ENCODE results near the gene DEFB131B.
A peak's percentile ranks its signal among the peaks of the same experiment; 100 is the strongest.
"Not testable (repeated sequence)": the region's sequence is repeated elsewhere in the genome, so short reads cannot be mapped to it uniquely, and the experiment has no call there.

DEFB131B gene, protein sequence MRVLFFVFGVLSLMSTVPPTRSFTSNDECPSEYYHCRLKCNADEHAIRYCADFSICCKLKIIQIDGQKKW

DNA sequence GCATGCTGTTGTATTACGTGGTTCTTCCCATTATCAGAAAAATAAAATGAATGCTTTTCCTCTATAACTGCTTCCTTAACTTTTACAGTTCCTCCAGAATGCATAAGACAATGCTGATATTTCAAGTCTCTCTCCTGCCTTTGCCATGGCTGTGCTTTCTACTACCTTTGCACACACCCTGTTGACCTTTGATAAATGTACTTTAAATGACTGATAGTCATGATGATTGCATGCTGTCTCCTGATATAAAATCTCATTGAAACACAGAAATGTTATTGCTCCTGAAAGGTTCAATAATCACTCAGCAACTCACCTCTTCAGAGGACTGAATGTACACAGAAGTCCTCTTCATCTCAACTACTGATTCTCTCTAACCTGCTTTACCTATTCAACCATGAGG is at the start of gene DEFB131B:
Gene DEFB131B (plus strand): TSS at position 395 of the 400 bp plus-strand sequence. CDS start 0 bp downstream, at position 395.
- DNase-seq = not testable (repeated sequence)

DNA sequence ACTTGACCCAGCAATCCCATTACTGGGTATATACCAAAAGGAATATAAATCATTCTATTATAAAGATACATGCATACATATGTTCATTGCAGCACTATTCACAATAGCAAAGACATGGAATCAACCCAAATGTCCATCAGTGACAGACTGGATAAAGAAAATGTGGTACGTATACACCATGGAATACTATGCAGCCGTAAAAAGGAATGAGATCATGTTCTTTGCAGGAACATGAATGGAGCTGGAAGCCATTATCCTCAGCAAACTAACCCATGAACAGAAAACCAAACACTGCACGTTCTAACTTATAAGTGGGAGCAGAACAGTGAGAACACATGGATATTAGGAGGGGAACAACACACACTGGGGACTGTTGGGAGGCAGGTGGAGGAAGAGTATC is 49.0 kb upstream of the DEFB131B start:
- DNase-seq = not testable (repeated sequence)

DNA sequence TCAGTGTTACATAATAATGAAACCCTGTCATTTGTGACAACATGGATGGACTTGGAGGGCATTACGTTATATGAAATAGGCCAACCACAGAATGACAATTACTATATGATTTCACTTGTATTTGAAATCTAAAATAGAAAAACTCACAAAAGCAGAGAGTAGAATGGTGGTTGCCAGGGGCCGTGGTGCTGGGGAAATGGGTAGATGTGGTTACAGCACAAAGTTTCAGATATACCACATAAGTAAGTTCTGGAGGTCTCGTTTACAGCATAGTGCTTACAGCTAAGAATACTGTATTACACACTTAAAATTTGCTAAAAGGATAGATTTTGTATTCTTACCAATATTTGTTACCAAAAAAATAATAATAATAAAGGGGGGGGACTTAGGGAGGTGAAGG is 48.6 kb upstream of the DEFB131B start:
- not testable (repeated sequence) for DNase-seq

DNA sequence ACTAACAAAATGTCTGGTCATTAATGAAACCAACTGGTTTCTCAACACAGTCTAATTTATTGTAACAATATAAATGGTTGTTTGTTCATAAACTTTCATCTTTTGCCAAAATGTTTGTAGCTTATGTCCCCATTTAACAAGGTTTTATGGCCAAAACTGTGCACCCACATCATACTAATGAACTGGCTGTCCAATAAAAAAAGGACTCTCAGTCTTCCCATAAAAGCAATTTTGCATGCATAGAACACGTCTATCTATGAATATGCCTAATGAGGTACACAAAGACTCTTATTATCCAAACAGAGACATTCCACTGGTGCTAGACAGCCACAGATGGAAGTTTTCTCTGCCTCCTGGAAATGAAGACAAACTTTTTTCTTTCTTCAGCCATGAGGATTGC is 45.4 kb upstream of the DEFB131B start, which contains the start of gene DEFB108B:
Gene DEFB108B (plus strand): TSS at position 390 of the 400 bp plus-strand sequence. CDS start 0 bp downstream, at position 390.
- not testable (repeated sequence) for DNase-seq

DNA sequence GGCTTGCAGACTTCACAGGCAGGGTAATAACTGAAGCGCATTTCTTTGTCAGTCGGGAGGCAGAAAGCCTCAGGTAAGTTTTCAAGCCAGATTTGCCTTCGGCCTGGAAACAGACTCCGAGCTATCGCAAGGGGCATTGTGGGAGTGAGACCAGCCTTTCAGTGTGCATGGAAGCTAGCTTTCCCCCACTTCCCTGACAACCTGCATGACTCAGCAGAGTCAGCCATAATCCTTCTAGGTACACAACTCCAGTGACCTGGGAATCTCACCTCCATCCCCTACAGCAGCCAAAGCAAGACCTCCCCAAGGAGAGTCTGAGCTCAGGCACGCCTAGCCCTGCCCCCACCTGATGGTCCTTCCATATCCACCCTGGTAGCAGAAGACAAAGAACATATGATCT is 35.5 kb upstream of the DEFB131B start:
- DNase-seq = not testable (repeated sequence)

DNA sequence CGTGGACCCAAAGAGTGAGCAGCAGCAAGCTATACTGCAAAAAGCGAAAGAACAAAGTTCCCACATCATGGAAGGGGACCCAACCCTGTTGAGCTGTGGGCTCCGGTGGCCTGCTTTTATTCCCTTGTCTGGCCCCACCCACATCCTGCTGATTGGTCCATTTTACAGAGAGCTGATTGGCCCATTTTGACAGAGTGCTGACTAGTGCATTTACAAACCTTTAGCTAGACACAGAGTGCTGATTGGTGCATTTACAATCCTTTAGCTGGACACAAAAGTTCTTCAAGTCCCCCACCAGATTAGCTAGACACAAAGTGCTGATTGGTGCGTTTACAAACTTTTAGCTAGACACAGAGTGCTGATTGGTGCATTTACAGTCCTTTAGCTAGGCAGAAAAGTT is 34.9 kb upstream of the DEFB131B start:
- DNase-seq = not testable (repeated sequence)

DNA sequence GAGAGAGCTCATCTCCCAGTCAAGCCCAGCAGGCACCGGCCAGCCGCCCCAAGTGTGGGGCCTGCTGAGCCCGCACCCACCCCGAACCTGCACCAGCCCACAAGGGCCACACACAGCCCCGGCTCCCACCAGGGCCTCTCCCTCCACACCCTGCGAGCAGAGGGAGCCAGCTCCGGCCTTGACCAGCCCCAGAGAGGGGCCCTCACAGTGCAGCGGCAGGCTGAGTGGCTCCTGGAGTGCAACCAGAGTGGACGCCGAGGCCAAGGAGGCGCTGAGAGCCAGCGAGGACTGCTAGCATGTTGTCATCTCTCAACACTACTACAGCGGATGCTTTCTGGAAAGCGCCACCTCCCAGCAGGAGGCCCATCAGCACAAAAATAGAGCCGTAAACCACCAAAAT is 34.4 kb upstream of the DEFB131B start:
- no peak for DNase-seq

DNA sequence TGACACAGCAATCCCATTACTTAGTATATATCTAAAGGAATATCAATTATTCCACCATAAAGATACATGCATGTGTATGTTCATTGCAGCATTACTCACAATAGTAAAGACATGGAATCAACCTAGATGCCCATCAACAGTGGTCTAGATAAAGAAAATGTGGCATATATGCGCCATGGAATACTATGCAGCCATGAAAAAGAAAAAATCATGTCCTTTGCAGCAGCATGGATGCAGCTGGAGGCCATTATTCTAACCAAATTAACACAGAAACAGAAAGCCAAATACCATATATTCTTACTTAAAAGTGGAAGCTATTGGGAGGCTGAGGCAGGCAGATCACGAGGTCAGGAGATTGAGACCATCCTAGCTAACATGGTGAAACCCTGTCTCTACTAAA is 24.4 kb upstream of the DEFB131B start:
- not testable (repeated sequence) for DNase-seq

DNA sequence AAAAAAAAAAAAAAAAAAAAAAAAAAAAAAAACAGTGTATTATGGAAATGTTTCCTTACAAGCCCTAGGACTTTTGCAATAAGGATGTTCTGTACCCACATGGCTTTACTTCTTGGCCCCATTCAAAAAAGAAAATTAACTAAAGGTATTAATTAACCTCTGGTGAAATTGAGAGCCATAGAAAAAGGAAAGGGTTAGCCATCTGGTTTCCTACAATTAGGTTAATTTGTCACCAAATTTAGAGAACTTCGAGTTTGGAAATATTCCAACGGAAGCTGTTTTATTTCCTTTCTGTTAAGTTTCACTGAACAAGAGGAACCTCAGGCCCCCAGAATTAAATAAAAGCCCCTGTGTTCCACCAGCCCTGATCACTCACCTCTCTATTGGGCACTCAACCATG is 22.4 kb upstream of the DEFB131B start:
- not testable (repeated sequence) for DNase-seq

DNA sequence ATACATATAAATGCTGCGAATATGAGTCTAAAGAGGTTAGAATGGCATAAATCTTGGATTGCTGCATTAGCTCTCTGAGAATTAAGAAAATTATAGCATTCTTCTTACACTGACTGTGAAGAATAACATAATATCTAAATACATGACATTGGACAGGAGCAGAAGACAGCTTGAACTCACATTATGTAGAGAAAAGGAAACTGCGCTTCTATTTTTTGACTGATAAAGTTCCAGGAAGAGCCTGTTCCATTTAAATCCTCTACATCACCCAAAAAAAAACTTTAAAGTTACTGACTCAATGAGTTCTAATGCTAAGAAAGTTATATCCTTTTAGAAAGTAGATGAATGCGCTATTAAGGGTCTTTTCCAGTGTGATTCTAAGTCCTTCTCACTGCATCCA is 17.4 kb upstream of the DEFB131B start:
- DNase-seq = not testable (repeated sequence)

DNA sequence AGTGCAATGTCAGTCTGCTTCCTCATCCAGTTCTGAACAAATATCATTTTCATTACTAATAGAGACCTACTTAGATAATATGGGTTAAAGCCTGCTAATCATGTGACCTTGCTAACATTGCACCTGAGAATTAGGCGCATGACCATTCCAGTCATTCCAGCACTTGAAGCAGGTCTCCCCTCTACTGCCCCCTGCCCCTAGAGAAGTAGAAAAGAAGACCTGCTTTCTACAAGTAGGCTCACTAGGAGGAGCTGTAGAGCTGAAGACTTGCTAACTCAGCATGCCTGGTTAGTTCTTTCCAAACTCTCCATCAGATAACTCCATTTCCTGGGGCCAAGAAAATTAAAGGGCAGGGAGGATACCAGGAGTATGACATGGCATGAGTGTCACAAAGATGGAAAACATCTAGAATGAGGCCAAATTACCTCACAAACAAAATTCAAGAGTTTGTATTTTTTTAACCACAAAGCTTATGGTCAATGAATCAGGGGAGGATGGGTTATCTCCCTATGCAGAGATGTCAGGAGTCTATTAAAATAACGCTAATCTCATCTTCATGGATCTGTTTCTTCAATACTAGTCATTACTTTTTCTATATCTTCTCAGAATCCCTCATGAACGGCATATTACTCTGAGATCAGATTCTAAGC is 14.2 kb upstream of the DEFB131B start:
- DNase-seq = peak; percentile 54

DNA sequence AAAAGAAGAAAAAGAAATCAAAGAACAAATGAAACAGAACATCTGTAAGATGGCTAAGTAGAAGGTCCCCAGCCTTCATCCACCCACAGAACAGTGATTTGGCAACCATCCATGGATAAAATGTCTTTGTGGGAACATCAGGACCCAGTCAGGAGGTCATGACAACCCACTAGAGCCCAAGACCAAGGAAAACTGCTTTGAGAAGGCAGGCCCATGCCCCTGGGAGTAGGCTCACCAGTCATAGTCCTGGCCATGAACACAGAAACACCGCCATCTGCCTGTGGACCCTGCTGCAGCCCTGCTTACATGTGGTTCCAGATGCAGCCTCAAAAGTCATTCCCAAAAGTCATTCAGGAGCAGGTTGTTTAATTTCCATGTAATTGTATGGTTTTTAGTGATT is 11.0 kb upstream of the DEFB131B start:
- not testable (repeated sequence) for DNase-seq

DNA sequence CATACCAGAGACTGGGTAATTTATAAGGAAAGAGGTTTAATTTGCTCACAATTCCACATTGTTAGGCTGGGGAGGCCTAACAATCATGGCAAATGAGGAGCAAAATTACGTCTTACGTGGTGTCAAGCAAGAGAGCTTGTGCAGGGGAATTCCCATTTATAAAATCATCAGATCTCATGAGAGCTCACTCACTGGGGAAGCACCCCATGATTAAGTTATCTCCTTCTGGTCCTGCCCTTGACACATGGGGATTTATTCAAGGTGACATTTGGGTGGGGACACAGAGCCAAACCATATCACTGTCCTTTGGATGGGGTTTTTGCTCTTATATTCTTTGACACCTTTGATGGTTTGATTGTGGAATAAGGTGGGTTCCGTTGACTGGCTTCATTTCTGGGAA is 8.3 kb upstream of the DEFB131B start:
- DNase-seq = not testable (repeated sequence)

DNA sequence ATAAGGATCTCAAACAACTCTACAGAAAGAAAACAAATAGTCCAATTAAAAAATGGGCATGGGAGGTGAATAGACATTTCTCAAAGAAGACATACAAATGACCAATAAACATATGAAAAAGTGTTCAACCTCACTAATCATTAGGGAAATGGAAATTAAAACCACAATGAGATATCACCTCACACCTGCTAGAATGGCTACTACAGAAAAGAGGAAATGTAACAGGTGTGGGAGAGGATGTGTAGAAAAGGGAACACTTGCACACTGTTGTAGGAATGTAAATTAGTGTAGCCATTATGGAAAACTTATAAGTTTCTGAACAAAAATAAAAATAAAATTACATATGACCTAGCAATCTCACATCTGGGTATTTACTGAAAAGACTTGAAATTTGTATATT is 7.6 kb upstream of the DEFB131B start:
- not testable (repeated sequence) for DNase-seq

DNA sequence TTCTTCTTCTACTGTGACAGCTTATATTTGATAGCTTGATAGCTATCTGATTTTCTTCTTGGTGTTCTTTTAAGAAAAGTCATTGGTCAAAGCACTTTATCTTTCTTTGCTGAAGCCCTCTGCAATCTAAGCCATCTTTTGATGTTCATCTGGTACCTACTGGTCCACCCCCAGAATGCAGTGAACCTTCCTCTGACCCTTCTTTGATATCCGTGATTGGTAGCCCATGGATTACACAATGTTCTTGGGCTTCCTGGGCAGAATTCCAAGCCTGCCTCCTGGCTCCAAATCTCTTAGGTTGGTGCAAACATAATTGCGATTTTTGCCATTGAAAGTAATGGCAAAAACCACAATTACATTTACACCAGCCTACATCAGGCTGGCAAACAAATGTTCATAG is 2.0 kb upstream of the DEFB131B start:
- not testable (repeated sequence) for DNase-seq

DNA sequence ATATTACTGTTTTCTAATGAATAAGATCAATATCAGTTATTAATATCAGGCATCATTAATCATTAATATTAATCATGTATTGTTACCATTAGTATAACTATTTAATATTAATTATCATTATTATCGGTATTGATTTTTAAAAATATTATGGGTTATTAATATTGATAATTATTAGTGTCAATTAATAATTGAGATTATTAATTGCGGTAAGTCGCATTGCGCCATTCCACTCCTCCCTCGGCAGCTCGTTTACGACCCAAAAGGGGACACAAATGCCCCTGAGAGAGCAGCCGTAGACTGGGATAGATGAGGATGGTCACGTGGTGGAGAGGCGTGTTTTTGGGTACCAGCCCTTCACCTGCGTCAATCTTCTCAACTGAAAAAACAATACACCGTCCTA is 7.6 kb downstream of the DEFB131B start:
- not testable (repeated sequence) for DNase-seq

DNA sequence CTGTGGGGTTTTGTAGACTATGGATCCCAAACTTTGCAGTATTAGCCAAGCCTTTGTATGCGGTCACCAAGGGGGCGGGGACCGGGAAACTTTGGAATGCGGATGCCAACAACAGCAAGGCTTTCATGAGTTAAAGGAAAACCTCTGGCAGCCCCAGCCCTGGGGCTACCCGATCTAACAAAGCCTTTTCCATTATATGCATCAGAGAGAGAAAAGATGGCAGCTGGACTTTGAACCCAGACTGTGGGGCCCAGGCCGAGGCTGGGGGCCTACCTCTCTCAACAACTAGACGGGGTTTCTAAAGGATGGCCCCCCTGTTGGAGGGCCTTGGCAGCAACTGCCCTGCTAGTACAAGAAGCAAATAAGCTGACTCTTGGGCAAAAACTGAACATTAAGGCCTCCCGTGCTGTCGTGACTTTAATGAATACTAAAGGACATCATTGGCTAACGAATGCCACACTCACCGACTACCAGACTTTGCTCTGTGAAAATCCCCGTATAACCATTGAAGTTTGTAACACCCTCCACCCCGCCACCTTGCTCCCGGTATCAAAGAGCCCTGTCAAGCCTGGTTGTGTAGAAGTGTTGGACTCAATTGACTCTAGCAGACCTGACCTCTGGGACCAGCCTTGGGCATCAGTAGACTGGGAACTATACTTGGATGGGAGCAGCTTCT is 10.2 kb downstream of the DEFB131B start:
- DNase-seq = not testable (repeated sequence)

DNA sequence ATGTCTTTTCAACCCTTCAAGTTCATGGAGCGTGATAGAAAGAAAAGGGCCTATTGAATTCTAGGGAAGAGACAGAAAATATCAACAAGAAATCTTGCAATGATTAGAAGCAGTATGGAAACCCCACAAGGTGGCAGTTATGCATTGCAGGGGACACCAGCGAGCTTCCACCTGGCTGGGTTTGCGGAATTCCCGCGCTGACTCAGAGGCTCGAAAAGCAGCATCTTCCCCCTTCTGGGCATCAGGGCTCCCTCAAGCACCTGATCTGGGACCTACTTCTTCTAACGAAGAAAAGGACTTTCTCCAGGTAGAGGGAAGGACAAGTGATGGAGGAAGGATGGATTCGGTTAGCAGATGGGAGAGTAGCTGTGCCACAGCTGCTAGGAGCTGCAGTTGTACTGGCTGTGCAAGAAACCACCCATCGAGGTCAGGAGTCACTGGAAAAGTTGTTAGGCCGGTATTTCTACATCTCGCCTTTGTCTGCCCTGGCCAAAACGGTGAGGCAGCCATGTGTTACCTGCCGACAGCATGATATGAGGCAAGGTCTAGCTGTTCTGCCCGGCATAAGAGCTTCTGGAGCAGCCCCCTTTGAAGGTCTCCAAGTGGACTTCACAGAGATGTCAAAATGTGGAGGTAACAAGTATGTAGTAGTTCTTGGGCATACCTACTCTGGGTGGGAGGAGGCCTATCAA is 11.1 kb downstream of the DEFB131B start:
- DNase-seq = not testable (repeated sequence)

DNA sequence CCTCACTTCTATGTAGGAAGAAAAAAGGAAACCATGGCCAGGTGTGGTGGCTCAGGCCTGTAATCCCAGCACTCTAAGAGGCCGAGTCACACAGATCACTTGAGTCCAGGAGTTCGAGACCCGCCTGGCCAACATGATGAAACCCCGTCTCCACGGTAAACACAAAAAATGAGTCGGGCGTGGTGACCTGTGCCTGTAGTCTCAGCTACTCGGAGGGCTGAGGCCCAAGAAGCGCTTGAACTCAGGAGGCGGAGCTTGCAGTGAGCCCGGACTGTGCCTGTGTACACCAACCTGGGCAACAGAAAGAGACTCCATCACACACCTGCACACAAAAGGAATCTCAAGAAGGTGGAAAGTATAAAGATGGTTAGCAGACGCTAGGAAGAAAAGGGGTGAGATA is 17.7 kb downstream of the DEFB131B start:
- no peak for DNase-seq

DNA sequence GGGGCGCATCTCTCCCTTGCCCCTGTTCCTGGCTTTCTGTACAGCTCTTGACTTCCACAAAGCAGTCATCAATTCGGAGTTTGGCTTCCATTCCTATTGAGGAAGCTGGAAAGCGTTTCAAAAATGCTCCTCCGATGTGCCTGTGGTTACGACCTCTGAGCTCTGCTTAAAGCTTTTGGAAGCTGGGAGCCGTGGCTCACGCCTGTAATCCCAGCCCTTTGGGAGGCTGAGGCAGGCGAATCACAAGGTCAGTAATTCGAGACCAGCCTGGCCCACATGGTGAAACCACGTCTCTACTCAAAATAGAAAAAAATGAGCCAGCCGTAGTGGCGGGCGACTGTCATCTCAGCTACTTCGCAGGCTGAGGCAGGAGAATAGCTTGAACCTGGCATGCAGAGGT is 22.9 kb downstream of the DEFB131B start:
- not testable (repeated sequence) for DNase-seq

DNA sequence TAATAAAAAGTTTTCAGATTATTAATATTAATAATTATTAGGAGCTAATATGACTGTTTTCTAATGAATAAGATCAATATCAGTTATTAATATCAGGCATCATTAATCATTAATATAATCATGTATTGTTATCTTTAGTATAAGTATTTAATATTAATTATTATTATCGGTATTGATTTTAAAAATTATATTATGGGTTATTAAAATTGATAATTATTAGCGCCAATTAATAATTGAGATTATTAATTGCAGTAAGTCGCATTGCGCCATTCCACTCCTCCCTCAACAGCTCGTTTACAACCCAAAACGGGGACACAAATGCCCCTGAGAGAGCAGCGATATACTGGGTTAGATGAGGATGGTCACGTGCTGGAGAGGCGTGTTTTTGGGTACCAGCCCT is 30.0 kb downstream of the DEFB131B start:
- DNase-seq = no peak

DNA sequence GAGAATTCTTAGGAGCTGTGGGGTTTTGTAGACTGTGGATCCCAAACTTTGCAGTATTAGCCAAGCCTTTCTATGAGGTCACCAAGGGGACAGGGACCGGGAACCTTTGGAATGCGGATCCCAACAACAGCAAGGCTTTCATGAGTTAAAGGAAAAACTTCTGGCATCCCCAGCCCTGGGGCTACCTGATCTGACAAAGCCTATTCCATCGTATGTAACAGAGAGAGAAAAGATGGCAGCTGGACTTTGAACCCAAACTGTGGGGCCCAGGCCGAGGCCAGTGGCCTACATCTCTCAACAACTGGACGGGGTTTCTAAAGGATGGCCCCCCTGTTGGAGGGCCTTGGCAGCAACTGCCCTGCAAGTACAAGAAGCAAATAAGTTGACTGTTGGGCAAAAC is 32.5 kb downstream of the DEFB131B start:
- not testable (repeated sequence) for DNase-seq

DNA sequence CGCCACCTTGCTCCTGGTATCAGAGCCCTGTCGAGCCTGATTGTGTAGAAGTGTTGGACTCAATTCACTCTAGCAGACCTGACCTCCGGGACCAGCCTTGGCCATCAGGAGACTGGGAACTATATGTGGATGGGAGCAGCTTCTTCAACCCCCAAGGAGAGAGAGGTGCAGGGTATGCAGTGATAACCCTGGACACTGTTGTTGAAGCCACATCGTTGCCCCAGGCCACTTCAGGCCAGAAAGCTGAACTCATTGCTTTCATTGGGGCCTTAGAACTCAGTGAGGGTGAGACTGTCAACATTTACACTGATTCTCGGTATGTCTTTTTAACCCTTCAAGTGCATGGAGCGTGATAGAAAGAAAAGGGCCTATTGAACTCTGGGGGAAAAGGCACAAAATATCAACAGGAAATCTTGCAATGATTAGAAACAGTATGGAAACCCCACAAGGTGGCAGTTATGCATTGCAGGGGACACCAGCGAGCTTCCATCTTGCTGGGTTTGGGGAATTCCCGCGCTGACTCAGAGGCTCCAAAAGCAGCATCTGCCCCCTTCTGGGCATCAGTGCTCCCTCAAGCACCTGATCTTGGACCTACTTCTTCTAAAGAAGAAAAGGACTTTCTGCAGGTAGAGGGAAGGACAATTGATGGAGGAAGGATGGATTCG is 33.2 kb downstream of the DEFB131B start:
- not testable (repeated sequence) for DNase-seq

Data from NCI-H526 treated with DMSO at 0.1 percent for 48 hours (cell line).